Suprapubic skin (tissue), 4 donors: ENCODE measurements around the gene RHOF. TPM values are rescaled to one million over a fixed set of nuclear protein-coding genes. Genes with fewer than 3 reads are reported as not detected.

ENCODE experiments used
- DNase-seq, 2 donors: peaks; one replicate each; pipeline ENCODE4 v3.0.0-alpha.2; 2019; ENCODE audit warnings: low spot score in 2 of 2
- H3K27ac ChIP-seq: fragments of 200-600 bp; sonication (generic); one replicate; pipeline ENCODE4 v1.5.1; 2019
- H3K27me3 ChIP-seq: fragments of 200-600 bp; sonication (generic); one replicate; pipeline ENCODE4 v1.5.1; 2019
- H3K36me3 ChIP-seq: fragments of 200-600 bp; sonication (generic); one replicate; pipeline ENCODE4 v1.5.1; 2019
- H3K4me1 ChIP-seq: fragments of 200-600 bp; sonication (generic); one replicate; pipeline ENCODE4 v1.5.1; 2019
- H3K4me3 ChIP-seq: fragments of 200-600 bp; sonication (generic); one replicate; pipeline ENCODE4 v1.5.1; 2019; ENCODE audit warnings: mild to moderate bottlenecking
- H3K9me3 ChIP-seq: fragments of 200-600 bp; sonication (generic); one replicate; pipeline ENCODE4 v1.5.1; 2019
- CTCF ChIP-seq, 2 donors: fragments of 200-600 bp in 1 of 2; fragments of 450-650 bp in 1 of 2; sonication (generic) in 1 of 2; IDR thresholded peaks; one replicate each; pipeline ENCODE4 v1.5.1; 2016 to 2019; ENCODE audit warnings: antibody characterized with exemption in 2 of 2, mild to moderate bottlenecking in 1 of 2, moderate library complexity in 1 of 2
- EP300 ChIP-seq: sonication (generic); formaldehyde crosslinking; IDR thresholded peaks from one replicate; pipeline ENCODE4 v1.6.1; 2017; ENCODE audit warnings: antibody characterized with exemption
- POLR2A ChIP-seq, 2 donors: fragments of 450-650 bp; IDR thresholded peaks; one replicate each; pipeline ENCODE4 v1.6.1; 2017; ENCODE audit warnings: antibody characterized with exemption in 2 of 2, mild to moderate bottlenecking in 2 of 2, moderate library complexity in 2 of 2
- POLR2AphosphoS5 ChIP-seq, 3 donors: sonication (generic); formaldehyde crosslinking; IDR thresholded peaks; one replicate each; pipeline ENCODE4 v1.6.1; 2017; ENCODE audit warnings: antibody characterized with exemption in 3 of 3
- WGBS: methylation state at CpG from one replicate; pipeline ENCODE4 v1.1.5; 2018; 5-methylcytosine and 5-hydroxymethylcytosine counted together
- total RNA-seq, 4 donors: library from RNA; depleted of rRNA; stranded (reverse); fragments of >200 nt; gene quantifications; one replicate each; pipeline ENCODE4 v1.1.0, GENCODE V29; 2016

RHOF gene
- total RNA-seq, 4 donors from 2014 or later: 6.6 to 20.4 (median 17.5) TPM

- DNase-seq: peak in 1 of 2 donors; percentile 53
- peaks cover 82% of the 10 kb centered on the region for H3K36me3 ChIP-seq
- 86% methylated on average over 46 of the region's 47 CpGs for WGBS
- H3K4me3 ChIP-seq: no peak overlapping the region
- H3K4me1 ChIP-seq: peaks cover 16% of the 10 kb centered on the region
- H3K27me3 ChIP-seq: no peaks in the 10 kb centered on the region
- H3K9me3 ChIP-seq: no peaks in the 10 kb centered on the region
- H3K27ac ChIP-seq: no peak overlapping the region
- no peak for TF ChIP-seq POLR2A (IDR thresholded peaks at IDR 0.05)
- TF ChIP-seq POLR2AphosphoS5 (IDR thresholded peaks at IDR 0.05): no peak
- TF ChIP-seq EP300: no peak
- TF ChIP-seq CTCF (IDR thresholded peaks at IDR 0.05): no peak
Observed at GRCh38 chr12:121816925-121817647, 23.6 kb upstream of the RHOF start.

- peaks cover 73% of the 10 kb centered on the region for H3K36me3 ChIP-seq
- peaks cover 34% of the 10 kb centered on the region for H3K4me1 ChIP-seq
- H3K27ac ChIP-seq: no peak overlapping the region
- H3K9me3 ChIP-seq: no peaks in the 10 kb centered on the region
- H3K27me3 ChIP-seq: no peaks in the 10 kb centered on the region
- no peak overlapping the region for H3K4me3 ChIP-seq
- DNase-seq: no peak
- no peak for TF ChIP-seq POLR2A (IDR thresholded peaks at IDR 0.05)
- TF ChIP-seq CTCF (IDR thresholded peaks at IDR 0.05): no peak
- TF ChIP-seq EP300: no peak
- TF ChIP-seq POLR2AphosphoS5 (IDR thresholded peaks at IDR 0.05): no peak
- 91% methylated on average over 8 of the region's 8 CpGs for WGBS
Observed at GRCh38 chr12:121815263-121815662, 21.8 kb upstream of the RHOF start.

DNA sequence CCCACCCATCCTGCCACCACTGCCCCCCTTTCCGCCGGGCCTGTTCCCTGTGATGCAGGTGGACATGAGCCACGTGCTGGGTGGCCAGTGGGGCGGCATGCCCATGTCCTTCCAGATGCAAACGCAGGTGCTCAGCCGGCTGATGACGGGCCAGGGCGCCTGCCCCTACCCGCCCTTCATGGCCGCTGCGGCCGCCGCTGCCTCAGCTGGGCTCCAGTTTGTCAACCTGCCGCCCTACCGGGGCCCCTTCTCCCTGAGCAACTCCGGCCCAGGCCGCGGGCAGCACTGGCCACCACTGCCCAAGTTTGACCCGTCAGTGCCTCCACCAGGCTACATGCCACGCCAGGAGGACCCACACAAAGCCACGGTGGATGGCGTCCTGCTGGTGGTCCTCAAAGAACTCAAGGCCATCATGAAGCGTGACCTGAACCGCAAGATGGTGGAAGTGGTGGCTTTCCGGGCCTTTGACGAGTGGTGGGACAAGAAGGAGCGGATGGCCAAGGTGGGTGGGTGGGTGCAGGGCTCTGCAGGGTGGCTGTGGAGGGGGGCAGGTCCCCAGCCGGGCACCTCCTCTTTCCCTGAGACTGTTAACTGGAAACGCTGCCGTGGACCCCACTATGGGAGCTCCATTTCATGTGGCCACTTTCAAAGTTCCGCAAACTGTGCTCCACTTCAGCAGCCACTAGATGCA lies 21.1 kb upstream of the RHOF start:
- no peaks in the 10 kb centered on the region for H3K27me3 ChIP-seq
- H3K4me3 ChIP-seq: no peak overlapping the region
- TF ChIP-seq POLR2A (IDR thresholded peaks at IDR 0.05) (no peak), EP300 (no peak), CTCF (IDR thresholded peaks at IDR 0.05) (no peak), POLR2AphosphoS5 (IDR thresholded peaks at IDR 0.05) (no peak)
- no peak overlapping the region for H3K27ac ChIP-seq
- H3K9me3 ChIP-seq: no peaks in the 10 kb centered on the region
- peaks cover 73% of the 10 kb centered on the region for H3K36me3 ChIP-seq
- H3K4me1 ChIP-seq: peaks cover 38% of the 10 kb centered on the region
- peak in 1 of 2 donors; percentile 65 for DNase-seq
- WGBS: 96% methylated on average over 11 of the region's 31 CpGs

- no peaks in the 10 kb centered on the region for H3K9me3 ChIP-seq
- DNase-seq: peak in 1 of 2 donors; percentile 55
- H3K4me3 ChIP-seq: no peak overlapping the region
- H3K36me3 ChIP-seq: peaks cover 73% of the 10 kb centered on the region
- 88% methylated on average over 11 of the region's 14 CpGs for WGBS
- H3K27me3 ChIP-seq: no peaks in the 10 kb centered on the region
- peaks cover 38% of the 10 kb centered on the region for H3K4me1 ChIP-seq
- no peak overlapping the region for H3K27ac ChIP-seq
- TF ChIP-seq CTCF (IDR thresholded peaks at IDR 0.05) (no peak), POLR2A (IDR thresholded peaks at IDR 0.05) (no peak), POLR2AphosphoS5 (IDR thresholded peaks at IDR 0.05) (no peak), EP300 (no peak)
Observed at GRCh38 chr12:121813951-121814350, 20.5 kb upstream of the RHOF start.
